ENCODE data around the gene SPOUT1. TPM values are rescaled to one million over a fixed set of nuclear protein-coding genes. Genes with fewer than 3 reads are reported as not detected.
A peak's percentile ranks its signal among the peaks of the same experiment; 100 is the strongest.

SPOUT1 gene
- total RNA-seq, 1 donor from 2014 or later = 19.5 TPM

DNA sequence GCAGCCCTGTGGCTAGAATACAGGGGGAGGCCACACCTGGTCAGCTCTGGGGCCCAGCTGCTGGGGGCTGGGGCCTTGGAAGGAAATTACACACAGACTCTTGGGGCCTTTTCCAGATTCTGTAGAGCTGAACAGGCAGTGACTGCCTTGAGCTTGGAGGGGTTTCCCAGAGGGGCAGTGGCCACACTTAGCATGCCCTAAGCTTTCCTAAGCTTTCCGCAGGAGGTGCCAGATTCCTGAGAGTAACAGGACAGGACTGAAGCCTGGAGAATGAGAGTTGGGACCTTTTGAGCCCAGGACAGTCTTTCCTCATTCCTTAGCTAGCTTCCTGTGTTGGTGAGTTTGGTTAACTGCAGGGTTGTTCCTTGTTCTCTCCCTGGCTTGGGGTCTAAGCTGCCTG, 41.1 kb downstream of the SPOUT1 start:
- peaks cover 6% of the 10 kb centered on the region for H3K4me1 ChIP-seq (ENCODE audit: insufficient read depth, low read length)
- H3K27ac Mint-ChIP-seq (ENCODE audit: unreplicated experiment) = peak overlapping the region; percentile 41
- no peak overlapping the region for H2AFZ ChIP-seq (ENCODE audit: low read depth, low read length)
- peaks cover 9% of the 10 kb centered on the region for H3K36me3 ChIP-seq (ENCODE audit: insufficient read depth, low read length)
- no peaks in the 10 kb centered on the region for H3K27me3 ChIP-seq (ENCODE audit: insufficient read depth, low read length)
- no peak for DNase-seq (ENCODE audit: low read depth)
- H3K36me3 Mint-ChIP-seq (ENCODE audit: low read depth, unreplicated experiment) = peaks cover 13% of the 10 kb centered on the region
- H3K4me3 Mint-ChIP-seq (ENCODE audit: unreplicated experiment) = peak overlapping the region; percentile 93
- no peaks in the 10 kb centered on the region for H3K9me3 ChIP-seq (ENCODE audit: insufficient read depth, low read depth, low read length)
- H3K79me2 ChIP-seq (ENCODE audit: insufficient read depth, low read length) = peaks cover 22% of the 10 kb centered on the region
- TF ChIP-seq CTCF (IDR thresholded peaks at IDR 0.05; ENCODE audit: insufficient read depth, low read depth, low read length) (no peak), EZH2 (IDR thresholded peaks at IDR 0.05; ENCODE audit: insufficient read depth, low read length) (no peak)
- H3K4me1 Mint-ChIP-seq (ENCODE audit: low read depth, unreplicated experiment) = peaks cover 6% of the 10 kb centered on the region
- no peaks in the 10 kb centered on the region for H4K20me1 ChIP-seq (ENCODE audit: insufficient read depth, low read length)
- no peak overlapping the region for H3K27ac ChIP-seq (ENCODE audit: low read depth, low read length)
- peak overlapping the region; percentile 89 for H3K4me3 ChIP-seq (ENCODE audit: insufficient read depth, low read depth, low read length)
- no peak for FAIRE-seq
- H3K9me3 Mint-ChIP-seq (ENCODE audit: unreplicated experiment) = no peaks in the 10 kb centered on the region
- peak overlapping the region; percentile 88 for H3K9ac ChIP-seq (ENCODE audit: low read length)
- peak overlapping the region; percentile 94 for H3K4me2 ChIP-seq (ENCODE audit: low read length)
- H3K27me3 Mint-ChIP-seq (ENCODE audit: low read depth, unreplicated experiment) = no peaks in the 10 kb centered on the region

DNA sequence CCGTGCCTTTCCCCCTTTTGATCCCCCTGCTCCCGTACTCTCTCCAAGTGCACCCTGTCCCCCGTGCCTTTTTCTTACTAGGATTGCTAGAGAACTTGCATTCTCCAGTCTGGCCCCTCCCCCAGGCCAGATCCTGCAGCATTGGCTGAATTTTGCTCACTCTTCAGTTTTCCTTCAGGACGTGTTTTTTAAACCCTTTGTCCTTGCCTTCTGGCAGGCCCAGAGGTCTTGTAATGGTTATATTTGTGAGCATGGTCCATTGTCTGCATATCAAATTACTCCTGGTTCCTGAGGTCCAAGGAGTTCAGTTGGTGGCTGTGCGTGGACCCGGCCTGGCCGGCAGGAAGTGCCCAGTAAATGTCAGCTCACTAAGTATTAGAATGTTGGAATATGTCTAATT, 41.9 kb downstream of the SPOUT1 start:
- Mint-ChIP-seq H3K4me3 (ENCODE audit: unreplicated experiment) (peak overlapping the region; percentile 93), H3K36me3 (ENCODE audit: low read depth, unreplicated experiment) (peaks cover 6% of the 10 kb centered on the region), H3K27me3 (ENCODE audit: low read depth, unreplicated experiment) (no peaks in the 10 kb centered on the region), H3K4me1 (ENCODE audit: low read depth, unreplicated experiment) (peaks cover 6% of the 10 kb centered on the region), H3K27ac (ENCODE audit: unreplicated experiment) (peak overlapping the region; percentile 80), H3K9me3 (ENCODE audit: unreplicated experiment) (no peaks in the 10 kb centered on the region)
- no peaks in the 10 kb centered on the region for H3K9me3 ChIP-seq (ENCODE audit: insufficient read depth, low read depth, low read length)
- peak overlapping the region; percentile 89 for H3K4me3 ChIP-seq (ENCODE audit: insufficient read depth, low read depth, low read length)
- TF ChIP-seq CTCF (IDR thresholded peaks at IDR 0.05; ENCODE audit: insufficient read depth, low read depth, low read length) (no peak), EZH2 (IDR thresholded peaks at IDR 0.05; ENCODE audit: insufficient read depth, low read length) (no peak)
- H4K20me1 ChIP-seq (ENCODE audit: insufficient read depth, low read length) = no peaks in the 10 kb centered on the region
- H3K27me3 ChIP-seq (ENCODE audit: insufficient read depth, low read length) = no peaks in the 10 kb centered on the region
- H3K27ac ChIP-seq (ENCODE audit: low read depth, low read length) = peak overlapping the region; percentile 59
- peaks cover 7% of the 10 kb centered on the region for H3K36me3 ChIP-seq (ENCODE audit: insufficient read depth, low read length)
- H3K9ac ChIP-seq (ENCODE audit: low read length) = peak overlapping the region; percentile 88
- H3K4me2 ChIP-seq (ENCODE audit: low read length) = peak overlapping the region; percentile 94
- peaks cover 6% of the 10 kb centered on the region for H3K4me1 ChIP-seq (ENCODE audit: insufficient read depth, low read length)
- FAIRE-seq (no peak), DNase-seq (ENCODE audit: low read depth) (no peak)
- H3K79me2 ChIP-seq (ENCODE audit: insufficient read depth, low read length) = peaks cover 22% of the 10 kb centered on the region
- H2AFZ ChIP-seq (ENCODE audit: low read depth, low read length) = peak overlapping the region; percentile 99

Data from astrocyte (in vitro differentiated cells and primary cell).